Transverse colon (tissue), 4 donors: ENCODE data around the gene MTRFR. TPM values are rescaled to one million over a fixed set of nuclear protein-coding genes. Genes with fewer than 3 reads are reported as not detected.
A peak's percentile ranks its signal among the peaks of the same experiment; 100 is the strongest.

Source experiments
- DNase-seq: peaks from one replicate; pipeline ENCODE4 v3.0.0-alpha.2; 2019
- H3K27ac ChIP-seq, 4 donors: fragments of 200-600 bp; sonication (generic); 2 replicates each; pipeline ENCODE4 v1.5.1; 2016 to 2018; ENCODE audit warnings: inconsistent platforms in 4 of 4
- H3K27me3 ChIP-seq: fragments of 200-600 bp; sonication (generic); 2 replicates; pipeline ENCODE4 v1.5.1; 2017; ENCODE audit warnings: inconsistent platforms
- H3K36me3 ChIP-seq, 4 donors: fragments of 200-600 bp; sonication (generic); 2 replicates each; pipeline ENCODE4 v1.5.1; 2017 to 2019; ENCODE audit warnings: inconsistent platforms in 4 of 4
- H3K4me1 ChIP-seq, 4 donors: fragments of 200-600 bp; sonication (generic); 2 replicates each; pipeline ENCODE4 v1.5.1; 2017 to 2020; ENCODE audit warnings: inconsistent platforms in 4 of 4
- H3K4me3 ChIP-seq, 4 donors: fragments of 200-600 bp; sonication (generic); 1 replicate in 1 of 4; 2 replicates in 3 of 4; pipeline versions ENCODE4 v1.5.1 to v1.6.1; 2017 to 2019; ENCODE audit warnings: inconsistent platforms in 4 of 4
- H3K9me3 ChIP-seq, 2 donors: fragments of 200-600 bp; sonication (generic); 2 replicates each; pipeline ENCODE4 v1.5.1; 2017 to 2019; ENCODE audit warnings: inconsistent platforms in 2 of 2
- CTCF ChIP-seq, 5 experiments: fragments of 200-600 bp in 3 of 5; fragments of 450-650 bp in 2 of 5; sonication (generic) in 3 of 5; IDR thresholded peaks; 1 replicate in 2 of 5; 2 replicates in 3 of 5; pipeline ENCODE4 v1.5.1; 2016 to 2017; ENCODE audit warnings: antibody characterized with exemption in 5 of 5, inconsistent platforms in 3 of 5, mild to moderate bottlenecking in 2 of 5, moderate library complexity in 1 of 5
- EP300 ChIP-seq: sonication (generic); formaldehyde crosslinking; IDR thresholded peaks from one replicate; pipeline ENCODE4 v1.6.1; 2017; ENCODE audit warnings: antibody characterized with exemption, low read depth
- POLR2A ChIP-seq: fragments of 450-650 bp; IDR thresholded peaks from one replicate; pipeline ENCODE4 v1.6.1; 2016; ENCODE audit warnings: antibody characterized with exemption, mild to moderate bottlenecking, moderate library complexity
- POLR2AphosphoS5 ChIP-seq, 3 donors: sonication (generic); formaldehyde crosslinking; IDR thresholded peaks; one replicate each; pipeline ENCODE4 v1.6.1; 2016; ENCODE audit warnings: antibody characterized with exemption in 3 of 3
- WGBS, 2 donors: methylation state at CpG; one replicate each; pipeline ENCODE4 v1.1.5; 2018; ENCODE audit warnings: low coverage in 1 of 2; 5-methylcytosine and 5-hydroxymethylcytosine counted together
- in situ Hi-C, 4 donors: fragments of 200-750 bp; cut with MboI; loops; one replicate each; pipeline versions ENCODE4 v1.15.0 to v1.15.1; 2017; ENCODE audit warnings: low sequenced_read_pairs in 3 of 4, low pct_ligation_motif_present in 1 of 4, low pct_unique_long_range_greater_than_20kb in 1 of 4
- intact Hi-C: fragments of 100-400 bp; cut with DNase I; formaldehyde crosslinking; loops from one replicate; pipeline ENCODE4 v1.15.1; 2023; ENCODE audit warnings: low total_unique reads
- total RNA-seq, 4 donors: library from RNA; depleted of rRNA; stranded (reverse); fragments of >200 nt; gene quantifications; one replicate each; pipeline ENCODE4 v1.1.0, GENCODE V29; 2016

Gene MTRFR
- total RNA-seq, 4 donors from 2014 or later, result 3.6 to 19.2 (median 9.7) TPM

GRCh38 chr12:123271001-123271668 is 37.9 kb downstream of the MTRFR start:
- WGBS, 2 donors, result 1% methylated on average over 74 of the region's 108 CpGs; no CpG with 5 or more reads in 1 of the 2 donors
- H3K27me3 ChIP-seq, result no peaks in the 10 kb centered on the region
- H3K9me3 ChIP-seq, result no peaks in the 10 kb centered on the region
- H3K4me3 ChIP-seq, result peak overlapping the region; percentile 66 to 96 (median 73)
- no peaks in the 10 kb centered on the region for H3K36me3 ChIP-seq
- peak overlapping the region; percentile 75 to 87 (median 80) for H3K27ac ChIP-seq
- peak; percentile 81 for DNase-seq
- intact Hi-C loops, result no loop called here
- peaks cover 3 to 31% (median 30%) of the 10 kb centered on the region in 4 donors for H3K4me1 ChIP-seq
- in situ Hi-C loops, result no loop called here
- TF ChIP-seq CTCF (IDR thresholded peaks at IDR 0.05) (peak in 3 of 5 experiments; percentile 30 to 56 (median 50)), POLR2AphosphoS5 (IDR thresholded peaks at IDR 0.05) (no peak), EP300 (no peak)

GRCh38 chr12:123273166-123273565 is 39.9 kb downstream of the MTRFR start:
- DNase-seq, result no peak
- TF ChIP-seq EP300, result no peak
- no peak for TF ChIP-seq POLR2AphosphoS5 (IDR thresholded peaks at IDR 0.05)
- no peak for TF ChIP-seq POLR2A
- no peak for TF ChIP-seq CTCF (IDR thresholded peaks at IDR 0.05)
- intact Hi-C loops (no loop called here), in situ Hi-C loops (no loop called here)
- Histone ChIP-seq H3K27ac (no peak overlapping the region), H3K9me3 (no peaks in the 10 kb centered on the region), H3K27me3 (no peaks in the 10 kb centered on the region), H3K4me3 (no peak overlapping the region), H3K4me1 (peaks cover 3 to 30% (median 30%) of the 10 kb centered on the region in 4 donors), H3K36me3 (no peaks in the 10 kb centered on the region)
- 87 to 95% methylated on average over 4 to 15 of the region's 15 CpGs for WGBS, 2 donors

- no peaks in the 10 kb centered on the region for H3K27me3 ChIP-seq
- H3K9me3 ChIP-seq, result no peaks in the 10 kb centered on the region
- 53 to 69% methylated on average over 2 of the region's 2 CpGs for WGBS, 2 donors
- no peak overlapping the region for H3K27ac ChIP-seq
- intact Hi-C loops, result no loop called here
- no peaks in the 10 kb centered on the region for H3K4me1 ChIP-seq
- DNase-seq, result no peak
- H3K4me3 ChIP-seq, result no peak overlapping the region
- H3K36me3 ChIP-seq, result no peaks in the 10 kb centered on the region
- TF ChIP-seq POLR2A, result no peak
- no peak for TF ChIP-seq EP300
- no peak for TF ChIP-seq POLR2AphosphoS5 (IDR thresholded peaks at IDR 0.05)
- no peak for TF ChIP-seq CTCF (IDR thresholded peaks at IDR 0.05)
- in situ Hi-C loops, result no loop called here
These were observed 44.9 kb downstream of the MTRFR start for GRCh38 chr12:123278101-123278627.

- H3K4me1 ChIP-seq, result no peaks in the 10 kb centered on the region
- no peak overlapping the region for H3K4me3 ChIP-seq
- H3K9me3 ChIP-seq, result no peaks in the 10 kb centered on the region
- in situ Hi-C loops, result no loop called here
- H3K27me3 ChIP-seq, result no peaks in the 10 kb centered on the region
- no peak overlapping the region for H3K27ac ChIP-seq
- H3K36me3 ChIP-seq, result no peaks in the 10 kb centered on the region
- TF ChIP-seq POLR2A (no peak), POLR2AphosphoS5 (IDR thresholded peaks at IDR 0.05) (no peak), CTCF (IDR thresholded peaks at IDR 0.05) (no peak), EP300 (no peak)
- 78 to 83% methylated on average over 2 of the region's 2 CpGs for WGBS, 2 donors
- intact Hi-C loops, result no loop called here
- no peak for DNase-seq
These were observed 47.7 kb downstream of the MTRFR start for GRCh38 chr12:123280971-123281370.
